Measurements from ENCODE around the gene MAP3K4.
"Not testable (repeated sequence)": the region's sequence is repeated elsewhere in the genome, so short reads cannot be mapped to it uniquely, and the experiment has no call there.

Gene MAP3K4

GRCh38 chr6:160972594-160972993 is 19.0 kb upstream of the MAP3K4 start:
- DNase-seq (ENCODE audit: low read depth), result not testable (repeated sequence)

- DNase-seq (ENCODE audit: low read depth), result no peak
Observed at GRCh38 chr6:160973311-160974250, 18.0 kb upstream of the MAP3K4 start.

GRCh38 chr6:160974304-160974771 is 17.2 kb upstream of the MAP3K4 start:
- no peak for DNase-seq (ENCODE audit: low read depth)

- DNase-seq (ENCODE audit: low read depth), result no peak
Observed at GRCh38 chr6:160975162-160975561, 16.4 kb upstream of the MAP3K4 start.

- not testable (repeated sequence) for DNase-seq (ENCODE audit: low read depth)
Observed at GRCh38 chr6:160975961-160976360, 15.6 kb upstream of the MAP3K4 start.

- DNase-seq (ENCODE audit: low read depth), result no peak
Observed at GRCh38 chr6:160978141-160978901, 13.2 kb upstream of the MAP3K4 start.

- no peak for DNase-seq (ENCODE audit: low read depth)
Observed at GRCh38 chr6:160979061-160979708, 12.4 kb upstream of the MAP3K4 start.

GRCh38 chr6:160983377-160983948 is 8.1 kb upstream of the MAP3K4 start:
- DNase-seq (ENCODE audit: low read depth), result not testable (repeated sequence)

- DNase-seq (ENCODE audit: low read depth), result no peak
Observed at GRCh38 chr6:160986851-160987250, 4.7 kb upstream of the MAP3K4 start.

- DNase-seq (ENCODE audit: low read depth), result no peak
Observed at GRCh38 chr6:160987265-160987664, 4.3 kb upstream of the MAP3K4 start.

- no peak for DNase-seq (ENCODE audit: low read depth)
Observed at GRCh38 chr6:160990847-160991405, 643 bp upstream of the MAP3K4 start.

GRCh38 chr6:160992061-160992979 is 751 bp downstream of the MAP3K4 start:
- no peak for DNase-seq (ENCODE audit: low read depth)

- no peak for DNase-seq (ENCODE audit: low read depth)
Observed at GRCh38 chr6:160992980-160993314, 1.4 kb downstream of the MAP3K4 start.

GRCh38 chr6:160995271-160995670 is 3.7 kb downstream of the MAP3K4 start:
- DNase-seq (ENCODE audit: low read depth), result no peak

- DNase-seq (ENCODE audit: low read depth), result no peak
Observed at GRCh38 chr6:160996131-160996601, 4.6 kb downstream of the MAP3K4 start.

GRCh38 chr6:160998217-160998616 is 6.6 kb downstream of the MAP3K4 start:
- DNase-seq (ENCODE audit: low read depth), result no peak

- DNase-seq (ENCODE audit: low read depth), result no peak
Observed at GRCh38 chr6:160998766-160999165, 7.2 kb downstream of the MAP3K4 start.

GRCh38 chr6:160999516-160999915 is 7.9 kb downstream of the MAP3K4 start:
- DNase-seq (ENCODE audit: low read depth), result no peak

GRCh38 chr6:161000632-161001031 is 9.1 kb downstream of the MAP3K4 start:
- no peak for DNase-seq (ENCODE audit: low read depth)

GRCh38 chr6:161001421-161001820 is 9.9 kb downstream of the MAP3K4 start:
- DNase-seq (ENCODE audit: low read depth), result no peak

- no peak for DNase-seq (ENCODE audit: low read depth)
Observed at GRCh38 chr6:161003336-161003735, 11.8 kb downstream of the MAP3K4 start.

All from stimulated activated CD8-positive, alpha-beta memory T cell treated with anti-CD3 and anti-CD28 coated beads, Interleukin-15, amount 100 ng/mL, for 1 hour (primary cell).